ENCODE measurements around the gene CLPTM1.

DNA sequence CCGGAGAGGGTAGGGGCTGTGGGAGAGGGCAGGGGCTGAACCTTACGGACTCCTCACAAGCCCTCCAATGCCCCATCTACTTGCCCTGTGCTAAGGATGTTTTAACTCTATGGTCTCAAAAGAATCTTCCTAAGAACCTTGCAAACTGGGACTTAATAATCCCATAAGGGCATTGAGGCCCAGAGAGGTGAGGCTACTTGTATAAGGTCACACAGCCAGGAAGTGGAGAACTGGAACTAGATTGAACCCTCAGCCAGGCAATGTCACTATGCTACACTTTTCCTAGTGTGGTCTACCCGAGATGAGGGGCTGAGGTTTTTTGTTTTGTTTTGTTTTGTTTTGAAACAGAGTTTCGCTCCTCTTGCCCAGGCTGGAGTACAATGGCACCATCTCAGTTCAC, 23.6 kb upstream of the CLPTM1 start:
- TF ChIP-seq, protein P1, sequence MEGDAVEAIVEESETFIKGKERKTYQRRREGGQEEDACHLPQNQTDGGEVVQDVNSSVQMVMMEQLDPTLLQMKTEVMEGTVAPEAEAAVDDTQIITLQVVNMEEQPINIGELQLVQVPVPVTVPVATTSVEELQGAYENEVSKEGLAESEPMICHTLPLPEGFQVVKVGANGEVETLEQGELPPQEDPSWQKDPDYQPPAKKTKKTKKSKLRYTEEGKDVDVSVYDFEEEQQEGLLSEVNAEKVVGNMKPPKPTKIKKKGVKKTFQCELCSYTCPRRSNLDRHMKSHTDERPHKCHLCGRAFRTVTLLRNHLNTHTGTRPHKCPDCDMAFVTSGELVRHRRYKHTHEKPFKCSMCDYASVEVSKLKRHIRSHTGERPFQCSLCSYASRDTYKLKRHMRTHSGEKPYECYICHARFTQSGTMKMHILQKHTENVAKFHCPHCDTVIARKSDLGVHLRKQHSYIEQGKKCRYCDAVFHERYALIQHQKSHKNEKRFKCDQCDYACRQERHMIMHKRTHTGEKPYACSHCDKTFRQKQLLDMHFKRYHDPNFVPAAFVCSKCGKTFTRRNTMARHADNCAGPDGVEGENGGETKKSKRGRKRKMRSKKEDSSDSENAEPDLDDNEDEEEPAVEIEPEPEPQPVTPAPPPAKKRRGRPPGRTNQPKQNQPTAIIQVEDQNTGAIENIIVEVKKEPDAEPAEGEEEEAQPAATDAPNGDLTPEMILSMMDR (IDR thresholded peaks at IDR 0.05) = no peak
- TF ChIP-seq EZH2 (IDR thresholded peaks at IDR 0.05; ENCODE audit: borderline replicate concordance, insufficient read depth, low read depth, low read length, poor library complexity, severe bottlenecking) = no peak
